ENCODE results near the gene LMF2. TPM values are rescaled to one million over a fixed set of nuclear protein-coding genes. Genes with fewer than 3 reads are reported as not detected.

Gene LMF2
- total RNA-seq, 2 experiments from 2014 or later: 107 to 114 TPM

GRCh38 chr22:50461979-50462540 is 45.4 kb downstream of the LMF2 start:
- no peak for TF ChIP-seq CTCF (IDR thresholded peaks at IDR 0.05)
- ChIA-PET CTCF (no interaction called here), POLR2A (no interaction called here)
- H3K36me3 Mint-ChIP-seq (ENCODE audit: low read depth): peaks cover 80% of the 10 kb centered on the region
- peaks cover 5% of the 10 kb centered on the region for H3K4me1 Mint-ChIP-seq (ENCODE audit: low read depth)
- no peak overlapping the region for H3K27ac Mint-ChIP-seq
- DNase-seq: no peak
- H3K9me3 ChIP-seq (ENCODE audit: control insufficient read depth in 1 of 2, insufficient read depth in 1 of 2, low read length in 2 of 2): no peaks in the 10 kb centered on the region
- peaks cover 98% of the 10 kb centered on the region for H3K36me3 ChIP-seq (ENCODE audit: insufficient read depth, low read length)
- no peak for ATAC-seq (ENCODE audit: poor library complexity)
- no peaks in the 10 kb centered on the region for H3K9me3 Mint-ChIP-seq
- no peaks in the 10 kb centered on the region for H3K27me3 Mint-ChIP-seq
- no peak overlapping the region for H3K4me3 Mint-ChIP-seq
- no peak overlapping the region for H3K27ac ChIP-seq (ENCODE audit: low read depth in 1 of 2, low read length in 2 of 2)
- no peak overlapping the region for H3K4me3 ChIP-seq (ENCODE audit: low read length)
- intact Hi-C loops (cut with DNase I, micrococcal nuclease): no loop called here
- H3K27me3 ChIP-seq (ENCODE audit: control insufficient read depth in 1 of 2, insufficient read depth in 2 of 2, low read length in 2 of 2): no peaks in the 10 kb centered on the region
- peaks cover 3% of the 10 kb centered on the region for H3K4me1 ChIP-seq (ENCODE audit: insufficient read depth, low read length)

- Mint-ChIP-seq H3K9me3 (no peaks in the 10 kb centered on the region), H3K36me3 (ENCODE audit: low read depth) (peaks cover 80% of the 10 kb centered on the region), H3K4me1 (ENCODE audit: low read depth) (no peaks in the 10 kb centered on the region), H3K27ac (no peak overlapping the region), H3K27me3 (no peaks in the 10 kb centered on the region), H3K4me3 (no peak overlapping the region)
- ATAC-seq (ENCODE audit: poor library complexity) (no peak), DNase-seq (no peak)
- H3K4me3 ChIP-seq (ENCODE audit: low read length): no peak overlapping the region
- H3K27me3 ChIP-seq (ENCODE audit: control insufficient read depth in 1 of 2, insufficient read depth in 2 of 2, low read length in 2 of 2): no peaks in the 10 kb centered on the region
- H3K4me1 ChIP-seq (ENCODE audit: insufficient read depth, low read length): no peaks in the 10 kb centered on the region
- no peak for TF ChIP-seq CTCF (IDR thresholded peaks at IDR 0.05)
- intact Hi-C loops (cut with DNase I, micrococcal nuclease): no loop called here
- H3K27ac ChIP-seq (ENCODE audit: low read depth in 1 of 2, low read length in 2 of 2): no peak overlapping the region
- ChIA-PET POLR2A (no interaction called here), CTCF (no interaction called here)
- H3K9me3 ChIP-seq (ENCODE audit: control insufficient read depth in 1 of 2, insufficient read depth in 1 of 2, low read length in 2 of 2): no peaks in the 10 kb centered on the region
- H3K36me3 ChIP-seq (ENCODE audit: insufficient read depth, low read length): peaks cover 98% of the 10 kb centered on the region
Observed at GRCh38 chr22:50461536-50461935, 46.0 kb downstream of the LMF2 start.

GRCh38 chr22:50460938-50461337 is 46.6 kb downstream of the LMF2 start:
- ChIA-PET CTCF (interaction anchor here (0.5 kb wide), 1 partner anchor 159 kb away, joined by 3 read pairs; no protein-coding TSS in a partner anchor), POLR2A (interaction anchor here (1.0 kb wide), 1 partner anchor 160 kb away, joined by 4 read pairs; no protein-coding TSS in a partner anchor)
- Histone ChIP-seq H3K9me3 (ENCODE audit: control insufficient read depth in 1 of 2, insufficient read depth in 1 of 2, low read length in 2 of 2) (no peaks in the 10 kb centered on the region), H3K4me1 (ENCODE audit: insufficient read depth, low read length) (peaks cover under 1% of the 10 kb centered on the region), H3K27ac (ENCODE audit: low read depth in 1 of 2, low read length in 2 of 2) (no peak overlapping the region), H3K36me3 (ENCODE audit: insufficient read depth, low read length) (peaks cover 96% of the 10 kb centered on the region), H3K4me3 (ENCODE audit: low read length) (no peak overlapping the region), H3K27me3 (ENCODE audit: control insufficient read depth in 1 of 2, insufficient read depth in 2 of 2, low read length in 2 of 2) (no peaks in the 10 kb centered on the region)
- TF ChIP-seq CTCF (IDR thresholded peaks at IDR 0.05): no peak
- Mint-ChIP-seq H3K4me1 (ENCODE audit: low read depth) (no peaks in the 10 kb centered on the region), H3K27me3 (no peaks in the 10 kb centered on the region), H3K36me3 (ENCODE audit: low read depth) (peaks cover 75% of the 10 kb centered on the region), H3K4me3 (no peak overlapping the region), H3K27ac (no peak overlapping the region), H3K9me3 (no peaks in the 10 kb centered on the region)
- DNase-seq (no peak), ATAC-seq (ENCODE audit: poor library complexity) (no peak)
- intact Hi-C loops (cut with DNase I, micrococcal nuclease): no loop called here
